HG03460 (cell line): Measurements from ENCODE around the gene GPRIN1.
"Not testable (repeated sequence)": the region's sequence is repeated elsewhere in the genome, so short reads cannot be mapped to it uniquely, and the experiment has no call there.

Experiments
- ATAC-seq: cut with Tn5 transposase; IDR thresholded peaks from one replicate; pipeline ENCODE4 v1.9.1; 2021; ENCODE audit not compliant: unreplicated experiment

GPRIN1 gene

GRCh38 chr5:176575488-176576422, 34.2 kb downstream of the GPRIN1 start:
- ATAC-seq: no peak

- ATAC-seq: no peak
Observed at GRCh38 chr5:176575066-176575465, 34.9 kb downstream of the GPRIN1 start.

GRCh38 chr5:176574297-176574591, 35.7 kb downstream of the GPRIN1 start:
- ATAC-seq: no peak

- no peak for ATAC-seq
Observed at GRCh38 chr5:176573564-176574296, 36.2 kb downstream of the GPRIN1 start.

- ATAC-seq: no peak
Observed at GRCh38 chr5:176570044-176570443, 39.9 kb downstream of the GPRIN1 start.

GRCh38 chr5:176568657-176569056, 41.3 kb downstream of the GPRIN1 start:
- ATAC-seq: no peak

GRCh38 chr5:176565760-176566288, 44.1 kb downstream of the GPRIN1 start:
- no peak for ATAC-seq

GRCh38 chr5:176564002-176564401, 46.0 kb downstream of the GPRIN1 start:
- no peak for ATAC-seq

GRCh38 chr5:176562189-176562588, 47.8 kb downstream of the GPRIN1 start:
- ATAC-seq: no peak

- ATAC-seq: no peak
Observed at GRCh38 chr5:176561259-176561658, 48.7 kb downstream of the GPRIN1 start.

GRCh38 chr5:176560364-176560763, 49.6 kb downstream of the GPRIN1 start:
- no peak for ATAC-seq

- no peak for ATAC-seq
Observed at GRCh38 chr5:176559683-176560082, 50.3 kb downstream of the GPRIN1 start.

- no peak for ATAC-seq
Observed at GRCh38 chr5:176557846-176558245, 52.1 kb downstream of the GPRIN1 start.

GRCh38 chr5:176553260-176554085, 56.5 kb downstream of the GPRIN1 start:
- no peak for ATAC-seq

GRCh38 chr5:176552332-176552869, 57.6 kb downstream of the GPRIN1 start:
- no peak for ATAC-seq

GRCh38 chr5:176550937-176551336, 59.0 kb downstream of the GPRIN1 start:
- not testable (repeated sequence) for ATAC-seq

- no peak for ATAC-seq
Observed at GRCh38 chr5:176550275-176550831, 59.6 kb downstream of the GPRIN1 start.

- no peak for ATAC-seq
Observed at GRCh38 chr5:176549871-176550270, 60.1 kb downstream of the GPRIN1 start.

GRCh38 chr5:176548967-176549444, 61.0 kb downstream of the GPRIN1 start, which contains the start of gene CDHR2:
Gene CDHR2 (plus strand): TSS chr5:176549342. CDS start chr5:176565353, 16,011 bp downstream.
- ATAC-seq: no peak

- ATAC-seq: no peak
Observed at GRCh38 chr5:176547802-176548201, 62.2 kb downstream of the GPRIN1 start.
